Germinal center (tissue), 1 donor: ENCODE results near the gene OR2A12.
"Not testable (repeated sequence)": the region's sequence is repeated elsewhere in the genome, so short reads cannot be mapped to it uniquely, and the experiment has no call there.

Source experiments
- DNase-seq: peaks from one replicate; pipeline ENCODE4 v3.0.0; 2012; ENCODE audit warnings: mixed read lengths, low spot score

The OR2A12 gene

DNA sequence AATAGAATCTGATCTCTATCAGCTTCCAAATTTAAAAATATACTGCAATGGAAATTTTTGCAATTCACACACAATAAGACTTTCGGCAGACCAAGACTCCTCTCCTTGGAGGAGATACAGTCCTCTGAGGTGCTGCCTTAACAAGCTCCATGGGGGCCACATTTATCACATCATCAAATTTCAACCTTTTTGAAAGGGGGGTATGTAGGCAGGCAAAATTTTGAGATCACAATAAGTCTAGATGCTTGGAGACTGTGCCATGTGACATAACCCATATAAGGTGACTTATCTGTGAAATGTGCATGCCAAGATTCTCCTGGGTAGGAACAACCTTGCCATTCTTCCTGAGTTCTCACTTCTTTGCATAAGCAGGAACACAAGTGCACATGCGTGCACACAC, at the start of gene OR2A12:
Gene OR2A12 (plus strand): TSS at position 301 of the 400 bp plus-strand sequence. CDS start 8,830 bp downstream, outside the sequence.
- no peak for DNase-seq

GRCh38 chr7:144036302-144036885, 49.7 kb upstream of the OR2A12 start:
- DNase-seq = no peak

DNA sequence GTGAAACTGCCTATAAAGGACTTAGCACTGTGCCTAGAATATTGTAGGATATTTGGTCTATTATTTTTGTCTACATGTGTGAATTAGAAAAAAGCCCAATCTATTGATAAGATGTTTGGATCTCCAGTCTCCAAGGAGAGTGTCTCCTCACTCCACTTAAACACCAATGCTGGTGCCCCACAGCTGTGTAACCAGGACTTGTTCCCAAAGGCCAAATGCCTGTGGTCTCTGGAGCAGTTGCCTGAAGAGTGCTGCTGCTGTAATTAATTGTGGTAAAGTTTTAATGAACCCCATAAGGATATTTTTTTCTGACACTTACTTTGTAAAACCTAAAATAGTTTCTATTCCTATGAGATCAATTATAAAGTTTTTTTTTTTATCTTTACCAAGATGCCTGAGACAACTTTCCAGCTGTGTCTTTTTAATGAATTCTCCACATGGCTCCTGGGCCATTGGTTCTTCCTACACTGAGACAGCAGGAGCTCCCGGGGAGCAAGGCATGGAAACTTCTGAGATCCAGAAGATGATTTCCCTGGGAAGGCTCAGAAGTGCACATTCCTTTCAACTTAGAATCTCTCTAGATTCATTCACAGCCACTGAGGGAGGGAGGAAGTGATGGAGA, 48.6 kb upstream of the OR2A12 start:
- DNase-seq = no peak

- DNase-seq = no peak
Measured at GRCh38 chr7:144038887-144039286, 47.2 kb upstream of the OR2A12 start.

DNA sequence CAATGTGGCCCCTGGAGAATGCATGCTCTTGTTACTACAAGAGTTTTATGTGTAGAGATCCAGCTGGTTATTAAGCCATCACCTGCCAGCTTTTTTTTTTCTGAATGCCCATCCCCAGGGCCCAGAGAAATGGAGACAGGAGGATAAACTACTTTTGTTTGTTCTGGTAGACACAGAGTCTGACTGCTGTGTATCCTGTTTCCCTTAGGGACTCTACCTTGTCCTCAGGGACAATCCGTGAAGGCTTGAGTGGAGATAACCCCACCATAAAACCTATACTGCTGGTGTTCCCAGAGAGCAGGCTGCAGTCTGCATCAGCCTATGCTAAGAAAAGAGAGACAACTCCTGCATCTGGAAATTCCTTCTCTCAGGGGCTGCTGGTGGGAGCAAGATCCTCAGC, 37.4 kb upstream of the OR2A12 start, which contains the start of gene OR2A5:
Gene OR2A5 (plus strand): TSS at position 301 of the 400 bp plus-strand sequence. CDS start 1,454 bp downstream, outside the sequence.
- no peak for DNase-seq

DNA sequence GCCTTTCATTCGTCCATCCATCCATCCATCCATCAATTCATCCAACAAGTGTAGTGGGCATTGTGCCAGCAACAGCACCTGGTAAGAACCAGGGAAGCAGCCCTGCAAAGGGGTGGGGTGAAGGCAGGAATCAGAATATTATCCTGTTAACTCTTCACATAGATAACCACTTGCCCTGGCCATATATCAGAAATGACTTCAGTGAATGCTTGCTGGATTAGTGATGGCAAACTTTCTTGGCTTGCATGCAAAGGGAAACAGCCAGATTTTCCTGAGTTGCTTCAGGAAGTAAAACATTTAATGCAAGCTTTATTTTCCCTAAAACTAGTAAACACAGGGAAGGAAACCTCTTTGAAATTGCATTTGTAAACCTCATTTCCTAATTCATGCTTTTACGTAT, 36.6 kb upstream of the OR2A12 start:
- DNase-seq = no peak

DNA sequence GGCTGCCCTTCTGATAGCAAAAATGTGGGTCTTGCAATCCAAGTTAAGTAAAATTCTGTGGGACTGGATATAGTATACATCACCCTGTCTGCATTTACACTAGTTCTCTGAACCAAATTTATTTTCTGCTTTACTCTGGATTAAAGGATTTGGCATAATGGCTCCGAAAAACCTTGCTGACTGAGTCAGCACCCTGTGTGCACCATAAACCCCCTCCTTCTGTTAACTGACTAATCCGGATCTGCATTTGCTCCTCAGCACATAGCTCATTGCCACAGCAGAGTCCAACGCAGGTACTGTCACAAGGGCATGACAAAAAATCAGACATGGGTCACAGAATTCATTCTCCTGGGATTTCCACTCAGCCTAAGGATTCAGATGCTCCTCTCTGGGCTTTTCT, 36.0 kb upstream of the OR2A12 start:
- no peak for DNase-seq

DNA sequence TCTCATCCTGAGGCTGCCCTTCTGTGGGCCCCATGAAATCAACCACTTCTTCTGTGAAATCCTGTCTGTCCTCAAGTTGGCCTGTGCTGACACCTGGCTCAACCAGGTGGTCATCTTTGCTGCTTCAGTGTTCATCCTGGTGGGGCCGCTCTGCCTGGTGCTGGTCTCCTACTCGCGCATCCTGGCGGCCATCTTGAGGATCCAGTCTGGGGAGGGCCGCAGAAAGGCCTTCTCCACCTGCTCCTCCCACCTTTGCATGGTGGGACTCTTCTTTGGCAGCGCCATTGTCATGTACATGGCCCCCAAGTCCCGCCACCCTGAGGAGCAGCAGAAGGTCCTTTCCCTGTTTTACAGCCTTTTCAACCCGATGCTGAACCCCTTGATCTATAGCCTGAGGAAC, 35.2 kb upstream of the OR2A12 start:
- not testable (repeated sequence) for DNase-seq

GRCh38 chr7:144057954-144058353, 28.1 kb upstream of the OR2A12 start:
- no peak for DNase-seq

GRCh38 chr7:144063710-144064109, 22.4 kb upstream of the OR2A12 start:
- peak; percentile 2 for DNase-seq

DNA sequence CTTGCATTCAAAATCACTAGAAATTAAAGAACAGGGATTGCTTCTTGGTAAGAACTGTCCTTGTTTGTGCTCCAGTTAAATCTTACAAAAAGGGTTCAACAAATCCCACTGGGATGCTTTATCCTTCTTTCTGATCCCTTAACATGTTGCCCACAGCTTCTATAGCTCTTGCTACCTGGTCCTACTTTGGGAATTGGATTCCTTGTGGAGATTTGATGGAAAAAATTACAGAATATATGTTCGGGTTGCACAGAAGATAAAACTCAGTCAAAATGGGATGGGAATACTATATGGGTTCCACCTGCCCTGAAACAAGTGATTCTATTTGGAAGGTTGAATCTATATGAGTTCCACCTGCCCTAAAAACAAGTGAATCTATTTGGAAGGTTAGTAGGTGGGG, 16.6 kb upstream of the OR2A12 start, which contains the start of gene OR2A25:
Gene OR2A25 (plus strand): TSS at position 301 of the 400 bp plus-strand sequence. CDS start 4,409 bp downstream, outside the sequence.
- DNase-seq = no peak

DNA sequence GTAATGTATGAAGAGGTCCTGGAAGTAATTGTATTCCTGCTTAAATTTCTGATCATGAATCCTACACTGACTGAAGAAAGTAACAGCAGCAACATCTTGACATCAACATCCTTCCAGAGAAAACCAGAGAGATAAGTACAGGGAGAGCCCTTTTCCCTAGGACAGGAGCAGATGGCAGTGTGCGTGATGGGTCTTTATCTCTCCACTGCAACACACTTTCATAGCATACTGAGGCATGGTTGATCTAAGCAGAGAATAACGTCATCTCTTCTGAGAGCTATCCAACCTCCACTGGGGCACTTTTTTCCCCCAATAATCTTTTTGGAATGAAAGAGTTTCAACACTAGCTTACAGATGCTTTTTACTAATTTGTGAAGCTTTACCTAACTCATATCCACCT, 16.1 kb upstream of the OR2A12 start:
- no peak for DNase-seq

GRCh38 chr7:144074374-144074773, 11.7 kb upstream of the OR2A12 start:
- DNase-seq = no peak

GRCh38 chr7:144086730-144087129, 652 bp downstream of the OR2A12 start:
- no peak for DNase-seq

- DNase-seq = no peak
Measured at GRCh38 chr7:144087230-144087629, 1.2 kb downstream of the OR2A12 start.

- DNase-seq = no peak
Measured at GRCh38 chr7:144090667-144091066, 4.6 kb downstream of the OR2A12 start.

- no peak for DNase-seq
Measured at GRCh38 chr7:144098776-144099175, 12.7 kb downstream of the OR2A12 start.

GRCh38 chr7:144100607-144101006, 14.5 kb downstream of the OR2A12 start:
- DNase-seq = no peak

- no peak for DNase-seq
Measured at GRCh38 chr7:144102041-144102440, 16.0 kb downstream of the OR2A12 start.

GRCh38 chr7:144105211-144105610, 19.1 kb downstream of the OR2A12 start:
- DNase-seq = no peak

GRCh38 chr7:144109283-144109682, 23.2 kb downstream of the OR2A12 start, which contains the start of gene OR2A2:
Gene OR2A2 (plus strand): TSS chr7:144109583. CDS start chr7:144109583, 0 bp downstream.
- DNase-seq = no peak

- no peak for DNase-seq
Measured at GRCh38 chr7:144110272-144110671, 24.2 kb downstream of the OR2A12 start.

GRCh38 chr7:144113651-144114050, 27.6 kb downstream of the OR2A12 start:
- no peak for DNase-seq

DNA sequence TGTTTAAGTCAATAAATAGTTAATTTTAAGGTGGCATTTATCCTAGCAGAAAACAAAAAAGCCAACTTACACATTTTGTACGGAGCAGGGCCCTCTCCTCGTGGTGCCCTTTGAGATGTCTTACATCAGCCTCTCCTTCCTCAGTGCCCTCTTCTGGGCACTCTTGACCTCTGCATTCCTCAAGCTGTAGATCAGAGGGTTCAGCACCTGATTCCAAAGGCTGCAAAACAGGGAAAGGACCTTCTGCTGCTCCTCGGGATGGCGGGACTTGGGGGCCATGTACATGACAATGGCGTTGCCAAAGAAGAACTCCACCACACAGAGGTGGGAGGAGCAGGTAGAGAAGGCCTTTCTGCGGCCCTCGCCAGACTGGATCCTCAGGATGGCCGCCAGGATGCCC, 32.3 kb downstream of the OR2A12 start:
- no peak for DNase-seq
